Sigmoid colon (tissue), 4 donors: ENCODE measurements around the gene DENND10.

Experiments
- CTCF ChIP-seq, 4 experiments: fragments of 450-650 bp in 3 of 4; fragments of 200-600 bp in 1 of 4; IDR thresholded peaks; one replicate each; pipeline ENCODE4 v1.5.1; 2016 to 2019; ENCODE audit warnings: antibody characterized with exemption in 4 of 4, mild to moderate bottlenecking in 3 of 4, moderate library complexity in 2 of 4
- EP300 ChIP-seq, 4 donors: sonication (generic); formaldehyde crosslinking; IDR thresholded peaks; one replicate each; pipeline ENCODE4 v1.6.1; 2017; ENCODE audit warnings: antibody characterized with exemption in 4 of 4
- POLR2A ChIP-seq, 2 donors: fragments of 450-650 bp; IDR thresholded peaks; one replicate each; pipeline ENCODE4 v1.6.1; 2016; ENCODE audit warnings: antibody characterized with exemption in 2 of 2, mild to moderate bottlenecking in 2 of 2, moderate library complexity in 2 of 2
- POLR2AphosphoS5 ChIP-seq, 4 donors: sonication (generic); formaldehyde crosslinking; IDR thresholded peaks; one replicate each; pipeline ENCODE4 v1.6.1; 2017; ENCODE audit warnings: antibody characterized with exemption in 4 of 4

GRCh38 chr10:119153041-119153440, 49.1 kb downstream of the DENND10 start:
- no peak for TF ChIP-seq CTCF (IDR thresholded peaks at IDR 0.05)
- no peak for TF ChIP-seq POLR2A (IDR thresholded peaks at IDR 0.05)
- no peak for TF ChIP-seq EP300 (IDR thresholded peaks at IDR 0.05)
- TF ChIP-seq POLR2AphosphoS5 (IDR thresholded peaks at IDR 0.05), result no peak
